HFFc6 (cell line): ENCODE results near the gene ZCCHC14. TPM values are rescaled to one million over a fixed set of nuclear protein-coding genes. Genes with fewer than 3 reads are reported as not detected.

ENCODE experiments used
- DNase-seq: peaks from one replicate; pipeline ENCODE4 v3.0.0-alpha.2; 2018
- H3K27ac Mint-ChIP-seq: 2 replicates; pipeline ENCODE4 v1.8.0; 2020; ENCODE audit warnings: mild to moderate bottlenecking, mixed read lengths
- H3K27me3 Mint-ChIP-seq: 2 replicates; pipeline ENCODE4 v1.8.0; 2021; ENCODE audit warnings: mild to moderate bottlenecking, moderate library complexity, mixed read lengths; ENCODE audit not compliant: insufficient read depth
- H3K36me3 Mint-ChIP-seq: 2 replicates; pipeline ENCODE4 v1.8.0; 2021; ENCODE audit warnings: low read depth, mixed read lengths
- H3K4me1 Mint-ChIP-seq: 2 replicates; pipeline ENCODE4 v1.8.0; 2020; ENCODE audit warnings: low read depth, mixed read lengths
- H3K4me3 Mint-ChIP-seq: 2 replicates; pipeline ENCODE4 v1.8.0; 2020; ENCODE audit warnings: mild to moderate bottlenecking, moderate library complexity, mixed read lengths
- H3K9me3 Mint-ChIP-seq: 2 replicates; pipeline ENCODE4 v1.8.0; 2020; ENCODE audit warnings: mild to moderate bottlenecking, mixed read lengths
- CTCF ChIP-seq: fragments of 200-600 bp; sonication (generic); IDR thresholded peaks from 2 replicates; pipeline ENCODE4 v1.5.0; 2021; ENCODE audit warnings: antibody characterized with exemption, mild to moderate bottlenecking
- total RNA-seq, 6 experiments: library from RNA; stranded (reverse); fragmentation: NEBNext Ultra II Directional; extraction: Animal tissue kit (Norgen Biotek cat#: 25700); gene quantifications; 2 replicates in 1 of 6; 3 replicates in 5 of 6; pipeline ENCODE4 v1.2.3, GENCODE V29; 2021

Gene ZCCHC14
- total RNA-seq, 6 experiments from 2014 or later: 10.6 to 13.7 (median 13.3) TPM

GRCh38 chr16:87439926-87440325, 52.9 kb downstream of the ZCCHC14 start:
- Mint-ChIP-seq H3K36me3 (peaks cover 23% of the 10 kb centered on the region), H3K27ac (no peak overlapping the region), H3K4me3 (no peak overlapping the region), H3K4me1 (peaks cover 56% of the 10 kb centered on the region), H3K27me3 (peaks cover 2% of the 10 kb centered on the region), H3K9me3 (no peaks in the 10 kb centered on the region)
- DNase-seq: no peak
- no peak for TF ChIP-seq CTCF

GRCh38 chr16:87438611-87438985, 54.2 kb downstream of the ZCCHC14 start:
- peaks cover 2% of the 10 kb centered on the region for H3K27me3 Mint-ChIP-seq
- peaks cover 58% of the 10 kb centered on the region for H3K4me1 Mint-ChIP-seq
- TF ChIP-seq CTCF: no peak
- no peak overlapping the region for H3K27ac Mint-ChIP-seq
- H3K9me3 Mint-ChIP-seq: no peaks in the 10 kb centered on the region
- no peak overlapping the region for H3K4me3 Mint-ChIP-seq
- no peak for DNase-seq
- 0 out of 2 replicates have a peak, but pooled peaks cover 14% of the 10 kb centered on the region for H3K36me3 Mint-ChIP-seq

- TF ChIP-seq CTCF: no peak
- peaks cover 61% of the 10 kb centered on the region for H3K4me1 Mint-ChIP-seq
- no peak for DNase-seq
- no peak overlapping the region; the same call in 1 of the 2 replicates for H3K4me3 Mint-ChIP-seq
- peaks cover 2% of the 10 kb centered on the region for H3K27me3 Mint-ChIP-seq
- H3K9me3 Mint-ChIP-seq: no peaks in the 10 kb centered on the region
- peaks cover 17% of the 10 kb centered on the region; the same call in 1 of the 2 replicates for H3K36me3 Mint-ChIP-seq
- H3K27ac Mint-ChIP-seq: no peak overlapping the region
Measured at GRCh38 chr16:87437911-87438610, 54.8 kb downstream of the ZCCHC14 start.

DNA sequence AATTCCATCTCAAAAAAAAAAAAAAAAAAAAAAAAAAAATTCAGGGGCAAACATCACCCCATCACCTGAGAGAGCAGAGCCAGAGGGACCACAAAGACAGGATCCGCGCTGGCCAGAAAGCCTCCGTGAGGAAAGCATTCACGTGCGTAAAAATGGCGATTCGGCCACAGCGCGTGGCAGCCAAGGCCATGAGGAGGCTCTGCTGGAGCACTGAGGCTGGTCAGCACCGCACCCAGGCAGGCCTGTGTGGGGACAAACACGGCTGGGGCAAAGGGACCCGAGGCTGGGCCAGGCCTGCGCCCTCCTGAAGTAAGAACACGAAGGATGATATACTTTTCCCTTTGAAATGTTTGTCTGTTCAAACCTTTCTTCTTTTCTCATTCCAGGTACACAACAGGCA, 55.5 kb downstream of the ZCCHC14 start:
- Mint-ChIP-seq H3K4me1 (peaks cover 58% of the 10 kb centered on the region), H3K27ac (no peak overlapping the region), H3K27me3 (peaks cover 1% of the 10 kb centered on the region), H3K4me3 (no peak overlapping the region), H3K36me3 (peaks cover 11% of the 10 kb centered on the region; the same call in 1 of the 2 replicates), H3K9me3 (no peaks in the 10 kb centered on the region)
- TF ChIP-seq CTCF: no peak
- no peak for DNase-seq

GRCh38 chr16:87436225-87437172, 56.3 kb downstream of the ZCCHC14 start:
- H3K36me3 Mint-ChIP-seq: peaks cover 8% of the 10 kb centered on the region; the same call in 1 of the 2 replicates
- H3K9me3 Mint-ChIP-seq: no peaks in the 10 kb centered on the region
- H3K4me1 Mint-ChIP-seq: peaks cover 58% of the 10 kb centered on the region
- H3K4me3 Mint-ChIP-seq: peak overlapping the region; percentile 56
- peak overlapping the region; percentile 70 for H3K27ac Mint-ChIP-seq
- TF ChIP-seq CTCF: no peak
- no peaks in the 10 kb centered on the region for H3K27me3 Mint-ChIP-seq
- DNase-seq: peak; percentile 16
